ENCODE data around the gene ZNF155.

GRCh38 chr19:43966079-43966694 is 17.8 kb upstream of the ZNF155 start:
- TF ChIP-seq CTCF (IDR thresholded peaks at IDR 0.05; ENCODE audit: borderline replicate concordance, extremely low read depth, low read length, poor library complexity, severe bottlenecking) (no peak), EZH2 (IDR thresholded peaks at IDR 0.05; ENCODE audit: borderline replicate concordance, low read depth, low read length, severe bottlenecking) (no peak)

Data from DND-41 (cell line).